Tibial nerve (tissue), 4 donors: ENCODE measurements around the gene ZRANB2. TPM values are rescaled to one million over a fixed set of nuclear protein-coding genes. Genes with fewer than 3 reads are reported as not detected.
A peak's percentile ranks its signal among the peaks of the same experiment; 100 is the strongest.

Experiments used
- DNase-seq, 2 donors: peaks; one replicate each; pipeline ENCODE4 v3.0.0-alpha.2; 2019; ENCODE audit warnings: low spot score in 2 of 2
- H3K27ac ChIP-seq, 4 donors: fragments of 200-600 bp; sonication (generic) in 3 of 4; one replicate each; pipeline ENCODE4 v1.5.1; 2017 to 2019; ENCODE audit warnings: mild to moderate bottlenecking in 1 of 4
- H3K27me3 ChIP-seq, 2 donors: fragments of 200-600 bp; sonication (generic) in 1 of 2; one replicate each; pipeline versions ENCODE4 v1.5.1 to v1.6.0; 2017 to 2019
- H3K36me3 ChIP-seq, 3 donors: fragments of 200-600 bp; sonication (generic); one replicate each; pipeline ENCODE4 v1.5.1; 2018 to 2019
- H3K4me1 ChIP-seq, 4 donors: fragments of 200-600 bp; sonication (generic) in 3 of 4; one replicate each; pipeline ENCODE4 v1.5.1; 2017 to 2019
- H3K4me3 ChIP-seq, 4 donors: fragments of 200-600 bp; sonication (generic) in 3 of 4; one replicate each; pipeline ENCODE4 v1.5.1; 2017 to 2019; ENCODE audit warnings: mild to moderate bottlenecking in 1 of 4, moderate library complexity in 1 of 4
- H3K9me3 ChIP-seq, 4 donors: fragments of 200-600 bp; sonication (generic) in 3 of 4; one replicate each; pipeline ENCODE4 v1.5.1; 2017 to 2019
- EP300 ChIP-seq, 2 donors: sonication (generic); formaldehyde crosslinking; IDR thresholded peaks; one replicate each; pipeline ENCODE4 v1.6.1; 2017; ENCODE audit warnings: antibody characterized with exemption in 2 of 2, mild to moderate bottlenecking in 1 of 2
- POLR2A ChIP-seq, 2 donors: fragments of 450-650 bp; IDR thresholded peaks; one replicate each; pipeline ENCODE4 v1.6.1; 2017; ENCODE audit warnings: antibody characterized with exemption in 2 of 2, mild to moderate bottlenecking in 2 of 2, moderate library complexity in 2 of 2
- WGBS, 2 donors: methylation state at CpG; one replicate each; pipeline ENCODE4 v1.1.5; 2018; 5-methylcytosine and 5-hydroxymethylcytosine counted together
- total RNA-seq, 4 donors: library from RNA; depleted of rRNA; stranded (reverse); fragments of >200 nt; gene quantifications; one replicate each; pipeline ENCODE4 v1.1.0, GENCODE V29; 2016
- TF ChIP-seq, protein P1 (sequence below), 5 experiments: fragments of 200-600 bp in 3 of 5; fragments of 450-650 bp in 2 of 5; sonication (generic) in 3 of 5; IDR thresholded peaks; one replicate each; pipeline ENCODE4 v1.5.1; 2016 to 2019; ENCODE audit warnings: antibody characterized with exemption in 5 of 5, mild to moderate bottlenecking in 3 of 5, moderate library complexity in 2 of 5

Gene ZRANB2
- total RNA-seq, 4 donors from 2014 or later, result 76.5 to 108 (median 96.1) TPM

DNA sequence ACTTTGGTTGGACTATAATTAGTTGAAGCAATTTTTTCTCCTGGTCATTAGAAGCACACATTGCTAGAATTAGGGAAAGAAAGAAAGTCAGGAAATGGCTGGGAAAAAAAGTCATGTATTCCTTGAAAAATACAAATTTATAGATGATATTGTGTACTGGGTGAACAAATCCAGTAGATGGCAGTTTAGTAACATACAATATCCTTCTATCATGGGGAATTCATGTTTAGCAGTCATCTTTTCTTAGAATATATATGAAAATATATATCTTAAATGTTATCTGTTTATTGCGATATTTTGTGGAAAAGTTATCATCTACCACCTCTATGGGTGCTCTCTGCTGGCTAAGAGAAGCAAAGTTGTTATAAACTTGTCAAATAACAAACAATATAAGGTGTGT, 13.1 kb upstream of the ZRANB2 start:
- Histone ChIP-seq H3K27me3 (no peaks in the 10 kb centered on the region), H3K9me3 (no peaks in the 10 kb centered on the region), H3K27ac (no peak overlapping the region), H3K4me3 (no peak overlapping the region), H3K36me3 (no peaks in the 10 kb centered on the region), H3K4me1 (peaks cover 0 to 5% (median 2%) of the 10 kb centered on the region in 4 donors)
- no peak for DNase-seq
- TF ChIP-seq EP300 (IDR thresholded peaks at IDR 0.05) (no peak), POLR2A (IDR thresholded peaks at IDR 0.05) (no peak)
- TF ChIP-seq, protein P1, sequence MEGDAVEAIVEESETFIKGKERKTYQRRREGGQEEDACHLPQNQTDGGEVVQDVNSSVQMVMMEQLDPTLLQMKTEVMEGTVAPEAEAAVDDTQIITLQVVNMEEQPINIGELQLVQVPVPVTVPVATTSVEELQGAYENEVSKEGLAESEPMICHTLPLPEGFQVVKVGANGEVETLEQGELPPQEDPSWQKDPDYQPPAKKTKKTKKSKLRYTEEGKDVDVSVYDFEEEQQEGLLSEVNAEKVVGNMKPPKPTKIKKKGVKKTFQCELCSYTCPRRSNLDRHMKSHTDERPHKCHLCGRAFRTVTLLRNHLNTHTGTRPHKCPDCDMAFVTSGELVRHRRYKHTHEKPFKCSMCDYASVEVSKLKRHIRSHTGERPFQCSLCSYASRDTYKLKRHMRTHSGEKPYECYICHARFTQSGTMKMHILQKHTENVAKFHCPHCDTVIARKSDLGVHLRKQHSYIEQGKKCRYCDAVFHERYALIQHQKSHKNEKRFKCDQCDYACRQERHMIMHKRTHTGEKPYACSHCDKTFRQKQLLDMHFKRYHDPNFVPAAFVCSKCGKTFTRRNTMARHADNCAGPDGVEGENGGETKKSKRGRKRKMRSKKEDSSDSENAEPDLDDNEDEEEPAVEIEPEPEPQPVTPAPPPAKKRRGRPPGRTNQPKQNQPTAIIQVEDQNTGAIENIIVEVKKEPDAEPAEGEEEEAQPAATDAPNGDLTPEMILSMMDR (IDR thresholded peaks at IDR 0.05), result peak in 4 of 5 experiments; percentile 22 to 38 (median 29)
- WGBS, 2 donors, result 61 to 67% methylated on average over 1 of the region's 1 CpG

DNA sequence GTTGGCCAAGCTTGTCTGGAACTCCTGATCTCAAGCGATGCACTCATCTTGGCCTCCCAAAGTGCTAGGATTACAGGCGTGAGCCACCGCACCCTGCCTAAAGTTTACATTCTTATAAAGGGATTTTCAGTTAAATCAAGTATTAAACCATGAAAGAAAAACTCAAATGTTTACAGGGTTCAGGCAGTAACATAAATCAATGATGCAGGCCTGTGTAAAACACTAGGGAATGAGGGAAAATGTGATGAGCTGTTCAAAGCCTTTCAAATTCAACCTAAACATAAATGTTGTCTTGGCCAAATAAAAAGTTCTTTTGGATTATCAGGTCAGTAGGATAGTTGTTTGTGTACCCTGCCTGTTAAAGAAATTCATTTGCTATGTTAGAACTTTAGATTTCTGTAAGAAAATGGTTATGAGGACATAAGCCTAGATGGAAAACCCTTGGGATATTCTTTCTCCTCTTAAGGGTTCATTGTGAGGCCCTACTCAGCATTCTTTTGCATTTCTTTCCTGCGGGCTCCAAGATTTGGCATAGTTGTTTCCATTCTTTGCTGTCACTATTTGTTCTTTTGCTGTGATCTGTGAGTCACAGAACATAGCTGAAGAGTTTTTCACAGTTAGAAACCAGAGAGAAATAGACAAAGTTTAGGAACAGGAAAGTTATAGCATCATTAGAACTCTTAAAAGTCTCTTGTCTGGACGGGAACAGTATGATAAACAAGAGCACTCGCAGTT, 8.9 kb upstream of the ZRANB2 start:
- TF ChIP-seq EP300 (IDR thresholded peaks at IDR 0.05) (no peak), POLR2A (IDR thresholded peaks at IDR 0.05) (no peak)
- TF ChIP-seq, protein P1 (IDR thresholded peaks at IDR 0.05), result no peak
- Histone ChIP-seq H3K27ac (peak overlapping the region; percentile 32 to 81 (median 54)), H3K4me3 (no peak overlapping the region), H3K36me3 (no peaks in the 10 kb centered on the region), H3K27me3 (no peaks in the 10 kb centered on the region), H3K4me1 (peaks cover 0 to 5% (median 2%) of the 10 kb centered on the region in 4 donors), H3K9me3 (no peaks in the 10 kb centered on the region)
- DNase-seq, result no peak
- WGBS, 2 donors, result 68 to 69% methylated on average over 6 of the region's 6 CpGs

DNA sequence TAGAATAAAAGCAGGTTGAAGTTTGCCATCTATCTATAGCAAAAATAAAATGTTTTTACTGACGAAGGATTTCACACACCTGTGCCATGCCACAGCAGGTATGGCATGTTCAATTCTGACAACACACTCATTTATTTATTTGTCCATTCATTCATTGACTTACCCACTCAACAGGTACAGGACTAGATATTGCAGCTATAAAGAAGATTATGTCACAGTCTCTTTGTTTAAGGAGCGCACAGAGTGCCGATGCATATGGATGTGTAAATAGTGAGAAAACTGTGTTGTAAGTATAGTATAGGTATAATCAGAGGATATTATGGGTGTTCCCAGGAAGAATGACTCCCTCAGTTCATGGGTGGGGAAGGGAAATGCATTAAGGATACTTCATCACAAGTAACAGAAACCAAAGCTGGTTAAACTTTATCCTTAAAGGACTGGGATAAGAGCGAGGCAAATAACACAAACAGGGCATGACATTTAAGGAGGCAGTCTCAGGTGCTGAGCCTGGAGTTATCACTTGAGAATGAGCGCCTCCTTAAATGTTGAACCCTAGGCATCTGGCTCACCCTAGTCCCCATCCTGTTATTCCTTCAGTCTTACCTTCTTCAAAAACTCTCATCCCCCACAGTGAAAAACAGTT, 7.9 kb upstream of the ZRANB2 start:
- DNase-seq, result no peak
- Histone ChIP-seq H3K4me1 (peaks cover 0 to 5% (median 2%) of the 10 kb centered on the region in 4 donors), H3K4me3 (no peak overlapping the region), H3K27me3 (no peaks in the 10 kb centered on the region), H3K9me3 (no peaks in the 10 kb centered on the region), H3K36me3 (no peaks in the 10 kb centered on the region), H3K27ac (peak overlapping the region in 2 of 4 donors; percentile 71 to 81)
- TF ChIP-seq EP300 (IDR thresholded peaks at IDR 0.05) (no peak), POLR2A (IDR thresholded peaks at IDR 0.05) (no peak)
- TF ChIP-seq, protein P1 (IDR thresholded peaks at IDR 0.05), result no peak
- 92% methylated on average over 5 of the region's 5 CpGs for WGBS, 2 donors

DNA sequence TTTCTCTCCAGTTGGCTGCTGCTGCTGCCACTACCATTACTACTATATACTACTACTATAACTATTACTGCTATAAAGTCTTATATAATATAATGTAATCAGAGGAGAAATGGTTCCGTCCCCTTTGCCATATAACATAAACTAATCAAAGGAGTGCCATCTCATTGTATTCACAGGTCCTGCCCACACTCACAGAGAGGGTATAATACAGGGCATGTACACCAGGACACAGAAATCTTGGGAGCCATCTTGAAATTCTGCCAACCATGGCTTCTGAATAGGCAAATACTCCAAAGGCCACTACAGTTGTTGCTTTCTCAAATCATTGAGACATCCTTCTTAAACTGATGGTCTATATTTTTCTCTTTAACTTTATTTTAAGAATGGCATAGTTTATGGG, 6.9 kb upstream of the ZRANB2 start:
- no peak for DNase-seq
- WGBS, 2 donors, result 90 to 100% methylated on average over 1 of the region's 1 CpG
- TF ChIP-seq, protein P1 (IDR thresholded peaks at IDR 0.05), result no peak
- TF ChIP-seq EP300 (IDR thresholded peaks at IDR 0.05), result no peak
- Histone ChIP-seq H3K9me3 (no peaks in the 10 kb centered on the region), H3K36me3 (no peaks in the 10 kb centered on the region), H3K4me1 (peaks cover 0 to 5% (median 2%) of the 10 kb centered on the region in 4 donors), H3K4me3 (no peak overlapping the region), H3K27ac (no peak overlapping the region), H3K27me3 (no peaks in the 10 kb centered on the region)

DNA sequence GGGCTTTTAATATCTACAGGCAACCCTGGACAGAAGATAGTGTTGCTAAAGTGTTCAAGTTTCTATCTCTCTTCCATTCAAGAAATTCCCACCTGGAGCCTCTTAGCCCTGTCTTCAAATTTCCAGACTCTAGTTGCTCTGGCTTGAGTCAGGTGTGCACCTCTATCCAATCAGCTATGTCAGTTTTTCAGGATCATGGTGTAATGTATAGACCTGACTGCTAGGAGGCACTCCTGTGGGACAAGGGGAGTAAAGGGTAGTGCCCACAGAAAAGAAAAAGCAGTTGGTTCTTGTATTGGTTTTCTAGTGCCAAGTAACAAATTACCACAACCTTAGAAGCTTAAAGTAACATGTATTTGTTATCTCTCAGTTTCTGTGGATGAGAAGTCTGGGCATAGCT, 6.2 kb upstream of the ZRANB2 start:
- Histone ChIP-seq H3K9me3 (no peaks in the 10 kb centered on the region), H3K27ac (no peak overlapping the region), H3K36me3 (no peaks in the 10 kb centered on the region), H3K27me3 (no peaks in the 10 kb centered on the region), H3K4me3 (no peak overlapping the region), H3K4me1 (peaks cover 0 to 5% (median 2%) of the 10 kb centered on the region in 4 donors)
- TF ChIP-seq EP300 (IDR thresholded peaks at IDR 0.05) (no peak), POLR2A (IDR thresholded peaks at IDR 0.05) (no peak)
- TF ChIP-seq, protein P1 (IDR thresholded peaks at IDR 0.05), result no peak
- no peak for DNase-seq
